HG02798 (cell line): Measurements from ENCODE around the gene MPZL3.

ENCODE experiments used
- ATAC-seq: cut with Tn5 transposase; IDR thresholded peaks from one replicate; pipeline ENCODE4 v1.9.1; 2021; ENCODE audit warnings: mild to moderate bottlenecking; ENCODE audit not compliant: unreplicated experiment, poor library complexity

Gene MPZL3

DNA sequence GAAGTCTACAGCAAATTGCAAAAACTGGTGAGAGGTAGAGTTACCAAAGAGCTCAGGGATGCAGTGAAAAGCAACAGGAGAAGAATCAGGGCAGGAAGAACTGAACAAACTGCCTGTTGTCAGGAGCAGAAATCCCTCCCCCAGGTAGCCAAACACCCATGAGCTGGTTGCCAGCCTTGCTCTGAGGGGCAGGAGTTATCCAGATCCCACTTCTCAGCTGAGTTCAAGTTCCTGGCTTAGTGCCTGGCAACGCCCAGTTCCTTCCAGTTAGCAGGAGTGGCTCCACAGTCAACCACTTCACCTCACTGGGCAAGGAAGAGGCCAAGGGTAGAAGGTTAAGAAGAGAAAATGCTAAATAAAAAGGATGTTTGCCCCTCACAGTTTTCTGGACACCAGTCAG is 13.8 kb upstream of the MPZL3 start:
- no peak for ATAC-seq

DNA sequence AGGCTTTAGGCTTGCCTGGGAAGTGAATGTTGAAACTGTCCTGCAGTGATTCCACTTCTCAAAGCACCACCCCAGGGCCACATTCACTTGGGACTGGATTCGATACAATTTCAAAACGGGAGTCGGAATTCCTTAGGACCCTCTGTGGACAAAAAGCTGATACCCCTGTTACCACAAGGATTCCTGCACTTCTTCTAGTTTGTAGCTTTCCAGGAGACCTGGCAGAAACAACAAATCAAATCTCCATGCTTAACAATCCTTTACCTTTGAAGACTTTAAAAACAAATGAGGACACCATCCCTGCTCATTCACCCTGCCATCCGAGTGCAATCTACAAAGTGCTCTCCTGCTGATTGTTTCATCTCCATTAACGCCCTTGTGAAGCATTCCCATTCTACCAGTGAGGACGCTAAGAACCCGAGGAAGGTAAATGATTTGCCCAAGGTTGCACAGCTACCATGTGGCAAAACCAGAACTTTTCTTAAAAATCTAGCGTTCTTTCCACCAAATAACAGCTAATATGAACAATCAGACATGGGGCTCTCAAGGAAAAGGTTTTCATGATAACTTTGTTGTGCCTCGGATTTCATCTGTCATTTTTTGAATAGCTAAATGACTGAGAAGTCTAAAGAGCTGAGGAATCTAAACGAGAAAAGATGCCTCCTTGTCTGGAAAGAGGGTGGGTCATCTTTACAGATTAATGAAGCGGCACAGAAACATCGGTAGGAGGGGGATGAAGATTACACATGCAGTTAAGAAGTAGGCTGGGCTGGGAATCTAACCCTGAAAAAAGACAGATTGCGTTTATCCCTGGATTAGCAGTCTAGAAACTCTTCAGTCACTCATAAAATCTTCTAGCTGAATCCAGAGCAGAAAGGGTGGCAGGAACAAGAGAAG is 12.7 kb upstream of the MPZL3 start:
- ATAC-seq = no peak

DNA sequence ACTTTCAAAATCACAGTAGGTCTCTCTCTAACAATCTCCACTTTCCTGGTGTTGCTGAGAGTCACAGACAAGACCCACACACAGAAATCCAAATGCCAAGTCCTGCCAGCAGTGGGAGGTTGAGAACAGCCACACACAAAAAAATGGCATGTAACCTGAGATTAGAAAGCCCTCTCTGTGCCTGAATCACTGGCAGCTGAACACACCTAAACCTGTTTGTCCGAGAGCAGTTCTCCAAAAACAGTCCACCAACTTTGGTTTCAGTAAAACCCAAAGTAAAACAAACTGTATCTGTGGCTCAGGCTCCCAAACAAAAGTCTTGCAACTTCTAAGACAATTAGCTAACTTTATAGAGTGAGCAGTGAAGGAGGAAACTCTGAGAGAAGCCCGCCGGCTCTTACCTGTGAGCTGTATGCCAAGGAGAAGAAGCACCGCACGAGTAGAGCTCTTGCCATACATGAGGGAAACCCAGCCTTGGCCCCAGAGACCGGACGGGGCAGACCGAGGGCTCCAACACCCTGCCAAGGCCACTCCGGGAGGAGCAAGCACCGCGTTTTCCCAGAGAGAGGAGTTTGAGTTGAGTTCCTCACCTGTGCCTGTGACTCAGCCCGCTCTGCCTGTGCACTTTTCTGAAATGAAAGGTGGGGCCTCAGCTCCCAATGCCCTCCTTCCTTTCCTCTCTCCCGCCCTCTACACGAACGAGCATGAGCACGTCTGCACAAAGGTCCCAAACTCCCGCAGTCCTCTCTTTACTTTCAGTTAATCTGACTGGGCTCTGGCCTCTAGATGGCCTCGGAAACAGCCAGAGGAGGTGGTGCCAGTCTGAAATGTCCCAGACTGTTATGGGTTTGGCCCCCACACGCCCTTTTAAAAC is 11.8 kb upstream of the MPZL3 start, which contains the start of gene MPZL2:
TSS of gene MPZL2 (minus strand) at position 603 of the 874 bp plus-strand sequence. CDS start at position 459, 144 bp downstream.
- ATAC-seq = no peak

DNA sequence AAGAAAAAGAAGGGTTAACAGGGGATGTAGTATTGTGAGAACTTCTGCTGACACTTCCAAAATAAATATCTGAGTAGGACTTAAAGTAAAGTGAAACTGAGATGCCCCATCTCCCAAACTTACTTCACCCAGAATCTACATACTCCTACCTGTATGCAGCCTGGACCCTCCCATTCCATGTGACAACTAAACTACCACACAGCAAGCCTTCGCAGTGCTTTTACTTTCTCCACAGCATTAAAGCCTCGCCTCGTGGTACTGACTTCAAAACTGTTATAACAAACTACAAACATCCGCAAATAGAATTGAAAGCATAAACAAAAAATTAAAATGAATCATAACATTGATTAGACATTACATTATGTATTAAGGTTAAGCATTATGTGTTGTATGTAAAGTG is 10.9 kb upstream of the MPZL3 start:
- ATAC-seq = no peak

DNA sequence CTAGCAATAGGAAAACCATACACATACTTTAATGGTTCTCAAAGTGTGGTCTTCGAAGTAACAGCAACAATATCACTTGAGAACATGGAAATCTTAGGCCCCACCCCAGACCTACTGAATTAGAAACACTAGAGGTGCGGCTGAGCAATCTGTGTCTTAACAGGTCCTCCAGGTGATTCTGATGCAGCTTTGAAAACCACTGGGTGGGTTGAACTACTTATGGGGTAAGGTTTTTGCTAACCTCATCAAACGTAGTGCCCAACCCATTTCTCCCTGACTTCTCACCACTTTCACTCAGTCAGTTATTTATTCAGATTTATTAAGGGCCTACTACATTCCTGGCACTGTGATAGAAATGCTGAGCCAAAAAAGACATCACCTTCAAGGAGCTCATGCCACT is 8.2 kb upstream of the MPZL3 start:
- ATAC-seq = no peak

DNA sequence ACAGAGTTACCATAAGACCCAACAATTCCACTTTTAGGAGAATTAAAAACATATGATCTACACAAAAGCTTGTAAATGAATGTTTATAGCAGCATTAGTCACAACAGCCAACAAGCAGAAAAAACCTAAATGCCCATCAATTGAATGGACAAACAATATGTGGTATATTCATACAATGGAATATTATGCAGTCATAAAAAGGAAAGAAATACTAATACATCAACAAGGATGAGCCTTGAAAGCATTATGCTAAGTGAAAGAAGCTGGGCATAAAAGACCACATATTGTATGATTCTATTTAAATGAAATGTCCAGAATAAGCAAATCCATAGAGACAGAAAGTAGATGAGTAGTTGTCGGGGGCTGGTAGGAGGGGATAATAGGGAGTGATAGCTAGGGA is 7.0 kb upstream of the MPZL3 start:
- ATAC-seq = no peak

DNA sequence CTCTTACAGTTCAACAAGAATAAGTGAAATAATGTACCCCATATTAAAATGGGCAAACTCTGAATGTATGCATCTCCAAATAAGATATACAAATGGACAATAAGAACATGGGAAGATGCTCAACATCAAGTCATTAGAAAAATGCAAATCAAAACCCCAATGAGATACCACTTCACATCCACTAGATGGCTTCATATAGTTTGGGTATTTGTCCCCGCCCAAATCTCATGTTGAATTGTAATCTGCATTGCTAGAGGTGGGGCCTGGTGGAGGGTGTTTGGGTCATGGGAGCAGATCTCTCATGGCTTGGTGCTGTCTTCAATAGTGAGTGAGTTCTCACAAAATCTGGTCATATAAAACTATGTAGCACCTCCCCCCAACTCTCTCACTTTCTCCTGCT is 6.2 kb upstream of the MPZL3 start:
- no peak for ATAC-seq

DNA sequence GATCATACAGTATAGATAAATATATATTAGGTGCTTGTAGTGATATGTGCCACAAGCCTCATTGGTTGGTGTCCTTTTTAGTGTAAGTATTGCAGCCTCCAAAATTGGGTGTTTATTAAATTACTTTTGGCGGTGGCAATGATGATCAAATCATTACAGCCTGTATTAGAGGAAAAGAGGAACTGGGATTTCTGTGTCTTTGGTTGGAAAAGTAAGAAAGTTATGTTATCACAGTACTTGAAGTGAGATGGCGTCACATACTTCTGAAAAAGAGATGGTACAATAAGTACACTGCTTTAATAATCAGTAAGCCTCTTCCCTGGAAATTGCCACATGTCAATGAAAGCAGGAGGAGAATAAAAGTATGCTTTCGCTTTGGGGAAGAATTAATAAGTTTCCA is 523 bp upstream of the MPZL3 start:
- no peak for ATAC-seq

DNA sequence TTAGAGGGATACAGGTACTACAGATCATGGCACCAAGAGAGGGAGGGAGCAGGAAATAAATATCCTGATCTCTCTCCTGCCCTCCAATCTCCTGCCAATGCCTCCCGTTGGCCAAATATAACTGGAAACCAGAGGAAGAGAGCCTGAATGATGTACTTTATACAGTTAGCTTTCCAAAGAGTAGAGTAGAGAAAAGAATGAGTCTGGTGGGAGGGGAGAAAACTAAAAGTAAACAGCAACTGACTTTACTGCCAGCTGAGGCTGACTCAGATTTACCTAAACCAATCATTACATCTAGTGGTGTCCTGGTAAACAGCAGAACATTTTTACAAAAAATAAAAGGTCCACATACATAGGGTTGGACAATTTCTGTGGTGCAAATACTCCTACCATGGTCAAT is 5.1 kb downstream of the MPZL3 start:
- ATAC-seq = no peak

DNA sequence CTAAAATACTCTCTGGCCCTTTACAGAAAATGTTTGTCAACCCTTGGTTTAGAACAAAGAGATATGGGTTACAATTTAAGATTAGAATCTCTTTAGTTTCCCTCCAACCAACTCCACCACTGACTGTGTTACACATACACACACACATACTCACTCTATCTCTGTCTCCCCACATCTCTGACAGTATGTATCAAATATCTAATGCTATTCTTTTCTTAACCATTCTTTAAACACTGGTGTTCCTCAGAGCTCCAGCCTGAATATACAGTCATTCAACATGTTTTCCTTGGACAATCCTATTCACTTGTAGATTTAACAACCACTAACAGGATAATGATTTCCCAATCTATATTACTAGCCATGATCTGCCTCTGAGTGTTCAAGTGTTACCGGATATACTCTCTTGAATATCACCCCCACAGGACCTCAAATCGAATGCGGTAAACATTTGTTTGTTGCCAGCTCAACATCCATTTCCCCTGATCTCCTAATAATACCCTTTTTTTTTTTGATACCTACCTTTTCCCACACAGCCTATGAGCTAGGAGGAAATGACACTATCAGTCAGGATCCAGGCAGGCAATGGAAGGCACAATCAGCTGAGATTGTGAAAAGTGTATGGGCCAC is 6.1 kb downstream of the MPZL3 start:
- no peak for ATAC-seq

DNA sequence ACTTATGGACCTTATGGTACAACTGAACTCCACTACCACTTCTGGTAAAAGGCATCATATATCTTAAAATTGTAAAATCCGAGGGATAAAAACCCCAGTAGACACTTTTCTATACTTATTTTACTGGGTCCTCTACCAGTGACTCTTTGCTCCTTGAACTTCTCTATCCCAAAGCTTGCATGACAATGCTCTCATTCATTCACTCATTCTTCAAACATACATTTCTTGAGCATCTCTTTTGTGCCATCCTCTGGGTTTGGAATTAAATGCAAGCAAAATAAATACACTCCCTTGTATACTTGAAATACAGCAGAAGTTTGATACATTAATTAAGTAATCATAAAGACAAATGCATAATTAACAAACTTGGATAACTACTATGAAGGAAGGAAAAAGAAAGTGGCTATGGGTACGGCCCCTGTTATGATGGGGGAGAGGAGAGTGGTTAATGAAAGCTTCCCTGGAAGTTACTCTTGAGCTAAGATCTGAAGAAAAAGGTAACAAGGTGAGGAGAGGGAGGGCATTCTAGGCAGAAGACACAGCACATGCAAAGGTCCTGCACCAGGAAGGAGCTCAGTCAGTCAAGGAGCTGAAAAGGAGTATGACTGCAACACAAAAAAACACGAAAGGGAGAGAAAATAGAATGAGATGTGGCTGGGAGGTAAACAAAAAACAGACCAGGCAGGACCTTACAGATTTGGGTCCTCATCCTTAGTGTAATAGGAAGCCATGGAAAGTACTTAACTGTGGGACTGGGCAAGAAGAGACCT is 8.0 kb downstream of the MPZL3 start:
- ATAC-seq = no peak

DNA sequence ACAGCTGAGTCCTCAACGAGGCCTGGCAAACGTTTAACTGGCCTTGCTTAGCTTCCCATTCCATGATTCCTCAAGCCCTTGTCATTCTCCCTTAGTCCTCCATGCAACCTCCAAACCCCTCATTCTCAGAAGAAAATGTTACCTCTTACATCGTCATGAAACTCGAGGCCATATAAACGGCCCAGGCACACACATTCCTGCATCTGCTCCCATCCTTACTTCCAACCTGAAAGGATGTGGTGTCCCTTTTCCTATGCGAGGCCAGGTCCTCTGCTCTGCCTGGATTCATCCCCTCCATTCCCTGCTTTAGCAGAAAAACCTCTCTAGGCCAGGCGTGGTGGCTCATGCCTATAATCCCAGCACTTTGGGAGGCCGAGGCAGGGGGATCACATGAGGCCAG is 9.0 kb downstream of the MPZL3 start:
- ATAC-seq = no peak

DNA sequence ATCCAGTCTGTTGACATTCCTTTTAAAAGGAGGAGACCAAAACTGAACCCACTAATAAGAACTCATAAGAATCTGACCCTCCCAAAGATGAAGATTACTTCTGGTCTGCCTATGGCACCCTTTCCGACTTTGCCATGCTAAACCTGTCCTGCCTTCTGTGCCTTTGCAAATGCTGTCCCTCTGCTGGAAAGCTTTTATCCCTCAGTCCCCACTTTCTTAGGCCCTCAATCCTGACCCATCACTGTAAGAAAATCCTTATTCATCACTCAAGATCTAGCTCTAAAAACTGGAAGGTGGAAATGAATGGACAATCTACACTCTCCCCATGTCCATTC is 10.4 kb downstream of the MPZL3 start:
- peak; percentile 15 for ATAC-seq

DNA sequence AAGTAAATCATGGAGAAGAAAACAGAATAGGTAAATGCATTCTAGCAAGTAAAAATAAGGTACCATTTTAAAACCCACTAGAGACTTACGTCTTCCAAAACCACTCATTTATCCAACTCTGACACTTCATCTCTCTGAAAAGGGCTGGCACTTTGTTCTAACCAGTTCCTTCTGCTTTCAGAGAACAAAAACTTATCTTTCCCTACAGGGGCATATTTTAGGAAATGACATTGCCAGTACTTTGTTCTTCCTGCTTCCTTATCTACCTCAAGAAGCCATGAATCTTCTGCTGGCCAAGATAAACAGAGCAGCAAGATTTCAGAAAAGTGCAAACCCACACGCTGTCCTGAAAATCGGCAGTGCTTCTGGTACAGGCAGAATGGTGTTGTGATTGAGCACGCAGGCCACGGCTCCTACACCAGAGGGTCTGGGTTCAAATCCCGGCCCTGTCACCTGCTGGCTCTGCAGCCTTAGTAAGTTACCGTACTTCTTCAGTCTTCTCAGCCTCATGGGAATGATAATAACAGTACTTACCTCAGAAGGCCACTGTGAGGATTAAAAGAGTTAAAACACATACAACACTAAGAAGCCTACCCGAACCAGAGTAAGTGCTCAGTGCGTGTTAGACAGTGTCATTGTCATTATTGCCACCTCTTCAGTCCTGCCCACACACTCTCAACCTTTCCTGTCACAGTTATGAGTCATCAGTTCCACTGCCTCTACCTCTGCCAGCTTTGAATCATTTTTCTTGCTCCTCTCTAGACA is 11.0 kb downstream of the MPZL3 start:
- ATAC-seq = peak; percentile 90

DNA sequence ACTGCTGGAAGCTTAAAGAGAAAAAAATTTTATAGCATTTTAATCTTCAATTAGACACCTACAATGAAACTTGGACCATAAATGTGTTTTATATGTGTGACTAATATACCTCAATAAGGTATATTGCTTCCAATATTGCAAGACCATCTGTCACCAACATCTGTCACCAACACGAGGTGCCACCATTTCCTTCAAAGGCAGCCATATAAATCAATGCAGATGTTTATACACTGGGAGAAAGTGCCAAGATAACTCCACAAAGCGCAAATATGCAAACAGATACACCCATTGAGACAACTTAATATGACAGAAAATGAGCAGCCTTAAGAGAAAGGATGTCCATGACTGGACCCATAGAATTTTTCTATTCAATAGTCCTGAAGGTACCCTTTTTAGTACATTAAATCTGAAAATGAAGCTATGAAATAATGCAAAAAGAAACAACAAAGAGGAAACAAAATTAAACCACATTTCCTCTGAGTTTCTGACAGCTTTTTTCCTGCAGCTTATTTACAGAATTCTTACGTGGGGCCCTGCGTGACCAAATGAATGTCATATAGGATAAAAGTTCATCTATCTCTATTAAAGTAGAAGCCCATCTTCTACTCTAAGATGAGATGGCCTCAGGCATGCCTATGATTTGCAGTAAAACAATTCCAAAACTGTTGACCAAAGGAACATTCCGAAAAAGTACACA is 12.5 kb downstream of the MPZL3 start:
- ATAC-seq = no peak

DNA sequence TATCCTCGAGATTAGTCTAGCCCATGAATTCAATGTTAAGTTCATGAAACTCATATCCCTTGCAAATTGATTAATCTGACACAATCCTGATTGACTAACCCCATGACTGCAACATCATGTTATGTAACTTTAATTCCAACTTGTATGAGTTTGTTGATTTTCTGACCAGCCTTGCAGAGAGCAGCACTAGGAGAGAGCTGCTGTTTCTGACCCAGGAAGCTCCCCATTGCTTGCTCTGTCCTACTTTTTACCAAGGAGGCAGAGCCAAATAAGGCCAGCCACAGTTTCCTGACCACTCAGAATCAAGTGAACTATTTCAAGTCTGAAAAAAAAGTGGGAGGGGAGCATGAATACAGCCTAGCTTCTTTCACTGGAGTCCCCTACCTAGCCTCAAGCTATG is 13.2 kb downstream of the MPZL3 start:
- no peak for ATAC-seq

DNA sequence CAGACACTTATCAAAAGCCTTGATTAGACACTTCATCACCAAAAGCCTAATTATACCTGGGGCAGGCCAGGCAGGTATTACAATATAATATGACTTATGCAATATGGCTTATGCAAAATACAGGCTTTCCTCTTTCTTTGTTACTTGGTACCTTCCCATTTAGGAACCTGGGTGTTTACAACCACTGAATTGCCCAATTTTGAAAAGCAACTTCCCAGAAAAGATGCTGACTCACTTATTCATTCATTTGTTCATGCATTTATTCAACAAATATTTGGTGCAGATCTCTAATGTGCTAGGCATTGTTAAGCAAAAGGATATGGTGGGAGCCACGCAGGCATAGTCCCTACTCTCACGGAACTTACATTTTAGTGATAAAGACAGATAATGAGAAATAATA is 13.7 kb downstream of the MPZL3 start:
- ATAC-seq = no peak

DNA sequence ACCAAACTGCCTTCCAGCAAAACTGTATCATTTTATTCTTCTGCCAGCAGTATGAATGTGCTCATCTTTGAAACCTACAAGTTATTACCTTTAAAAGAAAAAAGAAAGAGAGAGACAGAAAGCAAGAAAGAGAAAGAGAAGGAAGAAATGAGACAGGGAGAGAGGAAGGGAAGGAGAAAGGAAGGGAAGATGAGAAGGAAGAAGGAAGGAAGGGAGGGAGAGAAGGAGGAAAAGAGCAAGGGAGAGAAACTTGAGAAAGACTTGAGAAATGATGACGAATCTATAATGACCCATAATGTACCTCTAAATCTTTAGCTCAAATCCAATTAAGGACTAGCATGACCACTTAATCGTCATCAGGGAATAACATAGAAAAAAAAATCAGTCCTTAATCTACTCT is 16.0 kb downstream of the MPZL3 start:
- no peak for ATAC-seq

DNA sequence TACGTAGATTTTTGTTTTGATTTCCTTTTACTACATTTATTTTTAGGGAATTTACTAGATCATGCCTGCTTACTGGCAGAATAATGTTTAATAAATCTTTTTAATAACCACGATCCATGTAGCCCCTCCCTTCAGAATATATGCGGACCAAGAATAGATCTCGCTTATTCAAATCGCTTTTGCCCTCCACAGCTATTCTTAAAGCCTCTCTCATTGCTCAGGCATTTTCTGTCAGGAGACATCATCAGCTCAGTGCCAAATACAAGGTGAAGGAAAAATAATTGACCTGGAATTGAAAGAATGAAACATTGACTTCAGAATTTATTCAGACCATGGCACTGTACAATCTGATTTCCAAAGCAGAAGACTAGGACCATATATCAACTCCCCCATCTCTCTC is 17.3 kb downstream of the MPZL3 start:
- no peak for ATAC-seq
